PFSK-1 (cell line): ENCODE data around the gene SCAMP3.

ENCODE experiments used
- FOXP2 ChIP-seq: optimal IDR thresholded peaks from 2 replicates; pipeline ENCODE3; 2011; ENCODE audit warnings: borderline replicate concordance, control low read depth, inconsistent platforms; ENCODE audit not compliant: insufficient read depth; ENCODE audit errors: extremely low read length, extremely low read depth
- POLR2AphosphoS5 ChIP-seq: IDR thresholded peaks from 2 replicates; pipeline ENCODE4 v1.6.1; 2012; ENCODE audit warnings: low read depth, mild to moderate bottlenecking, control low read depth, low read length, moderate library complexity
- REST ChIP-seq, 2 experiments: IDR thresholded peaks; 2 replicates each; pipeline versions ENCODE4 v1.6.1 to v1.8.0; 2011 to 2012; ENCODE audit warnings: low read depth in 2 of 2, low read length in 2 of 2, control low read depth in 1 of 2, inconsistent platforms in 1 of 2, mild to moderate bottlenecking in 1 of 2, moderate library complexity in 1 of 2; ENCODE audit not compliant: insufficient read depth in 1 of 2
- SIN3A ChIP-seq: IDR thresholded peaks from 2 replicates; pipeline ENCODE4 v1.6.1; 2012; ENCODE audit warnings: mild to moderate bottlenecking, low read length, moderate library complexity, borderline replicate concordance; ENCODE audit not compliant: insufficient read depth
- TAF1 ChIP-seq: IDR thresholded peaks from 2 replicates; pipeline ENCODE4 v1.6.1; 2012; ENCODE audit warnings: low read length, control low read depth, borderline replicate concordance; ENCODE audit not compliant: insufficient read depth

SCAMP3 gene

DNA sequence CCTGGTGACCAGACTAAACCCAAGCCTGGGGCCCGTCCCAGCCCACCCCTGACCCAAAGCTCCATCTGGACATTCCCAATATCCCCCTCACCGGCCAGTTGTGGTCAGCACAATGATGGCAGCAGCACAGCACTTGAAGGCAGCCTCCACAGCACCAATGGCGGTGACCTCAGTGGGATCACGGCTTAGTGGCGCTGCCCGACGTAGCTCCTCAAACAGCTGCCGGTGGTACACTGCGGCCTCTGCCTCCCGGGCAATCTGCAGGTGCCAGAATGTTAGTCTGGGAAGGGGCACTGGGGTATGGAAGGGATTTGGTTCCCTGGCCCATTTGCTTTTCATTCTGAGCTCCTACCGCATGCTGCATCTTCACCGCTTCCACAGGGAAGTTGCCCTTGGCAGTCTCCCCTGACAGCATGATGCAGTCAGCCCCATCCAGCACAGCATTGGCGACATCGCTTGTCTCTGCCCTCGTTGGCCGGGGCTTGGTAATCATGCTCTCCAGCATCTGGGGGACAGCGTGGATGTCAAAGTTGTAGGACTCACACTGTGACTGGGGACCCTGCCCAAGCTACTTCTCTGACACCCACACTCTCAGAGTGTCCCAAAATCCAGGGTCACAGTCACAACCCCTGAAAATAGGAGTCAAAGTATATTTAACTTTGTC lies 31.1 kb upstream of the SCAMP3 start:
- TF ChIP-seq TAF1 (no peak), FOXP2 (no peak), SIN3A (no peak), REST (IDR thresholded peaks at IDR 0.05; ENCODE audit: insufficient read depth in 1 of 2, low read depth in 2 of 2, low read length in 2 of 2) (no peak), POLR2AphosphoS5 (no peak)

- TF ChIP-seq FOXP2 (no peak), TAF1 (no peak), SIN3A (no peak), REST (IDR thresholded peaks at IDR 0.05; ENCODE audit: insufficient read depth in 1 of 2, low read depth in 2 of 2, low read length in 2 of 2) (no peak), POLR2AphosphoS5 (no peak)
These were observed 25.9 kb upstream of the SCAMP3 start for GRCh38 chr1:155287987-155288543.

DNA sequence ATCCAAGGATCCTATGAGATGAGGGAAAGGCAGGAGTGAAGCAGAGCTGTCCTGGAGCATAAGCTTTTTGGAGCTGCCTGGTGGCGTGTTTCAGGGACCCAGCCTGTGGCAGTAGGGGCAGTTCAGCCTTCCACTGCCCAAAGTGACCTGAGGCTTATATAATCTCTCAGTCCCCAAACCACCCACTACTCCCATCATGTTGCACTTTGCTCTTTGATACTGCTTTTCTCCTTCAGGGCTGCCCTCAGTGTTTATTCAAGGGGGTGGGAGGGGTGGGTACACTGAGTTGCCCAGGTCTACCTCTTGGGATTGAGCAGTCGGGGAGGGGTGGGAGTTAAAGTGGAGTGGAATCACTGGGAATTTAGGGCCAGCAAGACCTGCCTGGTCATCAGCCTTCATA lies 24.4 kb upstream of the SCAMP3 start:
- TF ChIP-seq FOXP2 (no peak), POLR2AphosphoS5 (no peak), SIN3A (no peak), REST (IDR thresholded peaks at IDR 0.05; ENCODE audit: insufficient read depth in 1 of 2, low read depth in 2 of 2, low read length in 2 of 2) (no peak), TAF1 (no peak)

- TF ChIP-seq FOXP2 = no peak
- TF ChIP-seq POLR2AphosphoS5 = no peak
- no peak for TF ChIP-seq TAF1
- TF ChIP-seq SIN3A = no peak
- TF ChIP-seq REST (IDR thresholded peaks at IDR 0.05; ENCODE audit: insufficient read depth in 1 of 2, low read depth in 2 of 2, low read length in 2 of 2) = no peak
These were observed 23.5 kb upstream of the SCAMP3 start for GRCh38 chr1:155285631-155286044.
